Stimulated activated naive CD8-positive, alpha-beta T cell treated with anti-CD3 and anti-CD28 coated beads, Interleukin-15, Interleukin-2, amounts not matched to agents 100 ng/mL and 50 ng/mL, for 24 hours (primary cell): ENCODE results near the gene NFE2L1.
A peak's percentile ranks its signal among the peaks of the same experiment; 100 is the strongest.
"Not testable (repeated sequence)": the region's sequence is repeated elsewhere in the genome, so short reads cannot be mapped to it uniquely, and the experiment has no call there.

Source experiments
- H3K27ac Mint-ChIP-seq: one replicate; pipeline ENCODE4 v1.8.0; 2021; ENCODE audit warnings: mild to moderate bottlenecking, mixed read lengths
- H3K27me3 Mint-ChIP-seq: one replicate; pipeline ENCODE4 v1.8.0; 2021; ENCODE audit warnings: mixed read lengths
- H3K36me3 Mint-ChIP-seq: one replicate; pipeline ENCODE4 v1.8.0; 2021; ENCODE audit warnings: low read depth, mixed read lengths
- H3K4me1 Mint-ChIP-seq: one replicate; pipeline ENCODE4 v1.8.0; 2021; ENCODE audit warnings: low read depth, mixed read lengths
- H3K4me3 Mint-ChIP-seq: one replicate; pipeline ENCODE4 v1.8.0; 2021; ENCODE audit warnings: mild to moderate bottlenecking, mixed read lengths
- H3K9me3 Mint-ChIP-seq: one replicate; pipeline ENCODE4 v1.8.0; 2021; ENCODE audit warnings: mixed read lengths

The NFE2L1 gene

GRCh38 chr17:48047741-48048383, at the start of gene NFE2L1:
NFE2L1 (plus strand) TSS chr17:48048359; CDS start chr17:48051119, 2,760 bp downstream.
- H3K27ac Mint-ChIP-seq = peak within 1 kb of the TSS; percentile 99
- H3K4me3 Mint-ChIP-seq = peak within 1 kb of the TSS; percentile 98
- H3K36me3 Mint-ChIP-seq = peaks cover 44% of the 10 kb centered on the region
- peaks cover 52% of the 10 kb centered on the region for H3K4me1 Mint-ChIP-seq
- no peaks in the 10 kb centered on the region for H3K9me3 Mint-ChIP-seq
- no peaks in the 10 kb centered on the region for H3K27me3 Mint-ChIP-seq

GRCh38 chr17:47999582-47999981, 48.6 kb upstream of the NFE2L1 start:
- Mint-ChIP-seq H3K9me3 (no peaks in the 10 kb centered on the region), H3K27me3 (peaks cover 5% of the 10 kb centered on the region), H3K27ac (no peak overlapping the region), H3K4me3 (no peak overlapping the region), H3K36me3 (no peaks in the 10 kb centered on the region), H3K4me1 (peaks cover 7% of the 10 kb centered on the region)

- no peak overlapping the region for H3K4me3 Mint-ChIP-seq
- no peaks in the 10 kb centered on the region for H3K36me3 Mint-ChIP-seq
- H3K27me3 Mint-ChIP-seq = peaks cover 5% of the 10 kb centered on the region
- no peaks in the 10 kb centered on the region for H3K9me3 Mint-ChIP-seq
- H3K4me1 Mint-ChIP-seq = peaks cover 7% of the 10 kb centered on the region
- H3K27ac Mint-ChIP-seq = no peak overlapping the region
Observed at GRCh38 chr17:48001197-48001596, 47.0 kb upstream of the NFE2L1 start.

- H3K9me3 Mint-ChIP-seq, H3K4me3 Mint-ChIP-seq, H3K36me3 Mint-ChIP-seq, H3K4me1 Mint-ChIP-seq, H3K27me3 Mint-ChIP-seq, H3K27ac Mint-ChIP-seq: not testable (repeated sequence)
Observed at GRCh38 chr17:48001657-48002056, 46.5 kb upstream of the NFE2L1 start.

DNA sequence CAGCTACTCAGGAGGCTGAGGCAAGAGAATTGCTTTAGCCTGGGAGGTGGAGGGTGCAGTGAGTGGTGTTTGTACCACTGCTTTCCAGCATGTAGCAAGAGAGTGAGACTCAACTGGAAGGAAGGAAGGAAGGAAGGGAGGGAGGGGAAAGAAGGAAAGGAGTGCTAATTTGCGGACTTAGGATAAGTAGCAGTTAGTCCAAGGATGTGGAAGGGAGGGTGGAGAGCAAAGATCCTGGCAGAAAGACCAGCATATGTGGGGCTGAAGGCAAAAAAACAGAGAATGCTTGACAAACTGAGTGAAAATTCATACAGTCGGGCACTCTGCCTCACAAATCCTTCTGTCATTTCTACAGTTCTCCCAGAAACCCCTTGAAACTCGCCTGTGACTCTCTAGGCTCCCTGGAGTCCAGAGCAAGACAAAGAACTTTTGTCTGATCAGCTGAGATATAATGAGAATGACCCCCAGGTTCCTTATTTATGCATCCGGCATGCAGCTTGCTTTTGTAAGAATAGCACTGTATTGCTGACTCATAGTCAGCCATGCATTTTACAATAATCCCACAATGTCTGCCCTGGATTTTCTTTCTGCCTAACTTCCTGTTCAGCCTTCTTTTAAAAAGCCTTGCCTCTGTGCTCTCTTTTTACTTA, 45.8 kb upstream of the NFE2L1 start:
- no peak overlapping the region for H3K4me3 Mint-ChIP-seq

DNA sequence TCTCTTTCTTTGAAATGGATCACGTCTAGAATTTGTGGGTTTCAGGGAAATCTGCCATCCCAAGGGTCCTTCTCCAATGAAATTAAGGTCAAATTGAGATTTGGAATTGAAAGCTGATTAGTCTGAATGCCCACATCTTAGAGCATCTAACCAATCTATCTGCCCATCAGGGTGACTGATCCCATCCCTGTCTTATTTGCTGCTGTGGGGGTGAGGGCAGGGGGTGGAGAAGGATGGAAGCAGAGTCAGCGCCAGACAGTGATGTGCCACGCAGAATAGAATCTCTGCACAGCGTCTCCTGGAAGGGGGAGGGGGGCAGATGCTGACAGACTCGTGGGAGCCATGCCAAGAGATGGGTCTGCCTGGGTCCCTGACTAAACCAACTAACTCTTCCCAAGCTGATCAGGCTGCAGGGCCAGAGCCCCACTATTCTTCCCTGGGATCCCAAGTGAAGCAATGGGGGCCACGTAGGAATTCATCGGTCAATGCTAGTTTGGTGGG, 45.2 kb upstream of the NFE2L1 start:
- peaks cover 7% of the 10 kb centered on the region for H3K4me1 Mint-ChIP-seq
- H3K4me3 Mint-ChIP-seq = no peak overlapping the region
- H3K36me3 Mint-ChIP-seq = no peaks in the 10 kb centered on the region
- no peak overlapping the region for H3K27ac Mint-ChIP-seq
- no peaks in the 10 kb centered on the region for H3K9me3 Mint-ChIP-seq
- H3K27me3 Mint-ChIP-seq = peaks cover 12% of the 10 kb centered on the region

More for the DNA sequence above, 45.8 kb upstream of the NFE2L1 start:
- H3K27me3 Mint-ChIP-seq = peaks cover 12% of the 10 kb centered on the region
- H3K27ac Mint-ChIP-seq = peak overlapping the region; percentile 21
- peaks cover 7% of the 10 kb centered on the region for H3K4me1 Mint-ChIP-seq
- no peaks in the 10 kb centered on the region for H3K9me3 Mint-ChIP-seq
- H3K36me3 Mint-ChIP-seq = no peaks in the 10 kb centered on the region

GRCh38 chr17:48003417-48004151, 44.6 kb upstream of the NFE2L1 start:
- no peaks in the 10 kb centered on the region for H3K36me3 Mint-ChIP-seq
- no peak overlapping the region for H3K4me3 Mint-ChIP-seq
- no peak overlapping the region for H3K27ac Mint-ChIP-seq
- H3K4me1 Mint-ChIP-seq = peaks cover 7% of the 10 kb centered on the region
- H3K27me3 Mint-ChIP-seq = peaks cover 15% of the 10 kb centered on the region
- no peaks in the 10 kb centered on the region for H3K9me3 Mint-ChIP-seq

- Mint-ChIP-seq H3K27me3 (peaks cover 23% of the 10 kb centered on the region), H3K9me3 (no peaks in the 10 kb centered on the region), H3K4me1 (peaks cover 7% of the 10 kb centered on the region), H3K36me3 (no peaks in the 10 kb centered on the region), H3K4me3 (no peak overlapping the region), H3K27ac (no peak overlapping the region)
Observed at GRCh38 chr17:48004983-48005382, 43.2 kb upstream of the NFE2L1 start.

- peaks cover 17% of the 10 kb centered on the region for H3K4me1 Mint-ChIP-seq
- H3K9me3 Mint-ChIP-seq = no peaks in the 10 kb centered on the region
- H3K27me3 Mint-ChIP-seq = peaks cover 41% of the 10 kb centered on the region
Observed at GRCh38 chr17:48006936-48007709, 41.0 kb upstream of the NFE2L1 start.

GRCh38 chr17:48010193-48010592, 38.0 kb upstream of the NFE2L1 start:
- Mint-ChIP-seq H3K9me3 (no peaks in the 10 kb centered on the region), H3K27me3 (peaks cover 60% of the 10 kb centered on the region)

More at GRCh38 chr17:48006936-48007709, 41.0 kb upstream of the NFE2L1 start:
- no peak overlapping the region for H3K4me3 Mint-ChIP-seq
- H3K27ac Mint-ChIP-seq = no peak overlapping the region
- no peaks in the 10 kb centered on the region for H3K36me3 Mint-ChIP-seq

GRCh38 chr17:48011405-48012150, 36.6 kb upstream of the NFE2L1 start:
- Mint-ChIP-seq H3K4me3 (peak overlapping the region; percentile 74), H3K27ac (peak overlapping the region; percentile 2)

More at GRCh38 chr17:48010193-48010592, 38.0 kb upstream of the NFE2L1 start:
- Mint-ChIP-seq H3K36me3 (no peaks in the 10 kb centered on the region), H3K27ac (no peak overlapping the region), H3K4me3 (no peak overlapping the region), H3K4me1 (peaks cover 14% of the 10 kb centered on the region)

DNA sequence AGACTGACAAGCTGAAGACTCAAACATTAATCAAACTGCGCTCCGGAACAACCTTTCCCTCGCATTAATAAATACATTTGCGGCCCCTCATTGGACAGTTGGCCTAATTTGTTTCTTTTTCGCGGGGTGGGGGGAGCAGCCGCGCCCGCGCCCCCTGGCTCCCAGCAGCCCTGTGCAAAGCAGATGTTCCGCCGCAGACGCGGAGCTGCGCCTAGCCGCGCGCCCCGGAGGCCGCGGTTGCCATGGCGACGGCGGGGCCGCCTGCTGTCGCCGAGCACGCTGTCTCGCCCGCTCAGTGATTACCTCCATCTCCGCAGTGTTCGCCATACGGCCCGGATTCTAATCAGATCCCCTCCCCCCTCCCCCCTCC, 36.0 kb upstream of the NFE2L1 start:
- H3K4me3 Mint-ChIP-seq = peak overlapping the region; percentile 74
- H3K36me3 Mint-ChIP-seq = no peaks in the 10 kb centered on the region
- no peaks in the 10 kb centered on the region for H3K9me3 Mint-ChIP-seq
- no peak overlapping the region for H3K27ac Mint-ChIP-seq
- peaks cover 56% of the 10 kb centered on the region for H3K27me3 Mint-ChIP-seq
- peaks cover 14% of the 10 kb centered on the region for H3K4me1 Mint-ChIP-seq

More at GRCh38 chr17:48011405-48012150, 36.6 kb upstream of the NFE2L1 start:
- no peaks in the 10 kb centered on the region for H3K36me3 Mint-ChIP-seq
- H3K9me3 Mint-ChIP-seq = no peaks in the 10 kb centered on the region
- H3K4me1 Mint-ChIP-seq = peaks cover 14% of the 10 kb centered on the region
- H3K27me3 Mint-ChIP-seq = peaks cover 60% of the 10 kb centered on the region

DNA sequence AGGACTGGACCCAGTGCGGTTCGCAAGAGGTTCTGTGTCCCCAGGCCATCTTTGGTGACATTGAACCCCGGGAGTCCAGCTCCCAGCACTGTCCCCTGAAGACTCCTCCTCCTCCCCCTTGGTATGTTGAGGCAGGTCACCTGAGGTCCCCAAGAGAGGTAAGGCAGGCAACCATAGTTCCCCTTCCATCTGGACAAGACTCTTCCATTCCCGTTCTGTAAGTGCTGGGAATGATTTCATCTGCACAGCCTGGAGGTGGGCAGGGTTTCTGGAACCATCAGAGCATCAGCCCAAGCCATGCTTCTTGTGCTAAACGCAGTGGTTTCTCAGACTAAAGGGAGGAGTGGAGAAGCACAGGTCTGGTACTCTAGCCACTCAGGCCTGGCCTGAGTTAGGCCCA, 35.5 kb upstream of the NFE2L1 start:
- Mint-ChIP-seq H3K36me3 (no peaks in the 10 kb centered on the region), H3K4me3 (peak overlapping the region; percentile 48), H3K27ac (no peak overlapping the region), H3K4me1 (peaks cover 17% of the 10 kb centered on the region), H3K27me3 (peaks cover 54% of the 10 kb centered on the region), H3K9me3 (no peaks in the 10 kb centered on the region)
